ENCODE data around the gene IGSF8. TPM values are rescaled to one million over a fixed set of nuclear protein-coding genes. Genes with fewer than 3 reads are reported as not detected.

IGSF8 gene
- polyA plus RNA-seq, 1 of the 3 experiments (the other 2 are of a cell fraction) = 67.9 TPM

DNA sequence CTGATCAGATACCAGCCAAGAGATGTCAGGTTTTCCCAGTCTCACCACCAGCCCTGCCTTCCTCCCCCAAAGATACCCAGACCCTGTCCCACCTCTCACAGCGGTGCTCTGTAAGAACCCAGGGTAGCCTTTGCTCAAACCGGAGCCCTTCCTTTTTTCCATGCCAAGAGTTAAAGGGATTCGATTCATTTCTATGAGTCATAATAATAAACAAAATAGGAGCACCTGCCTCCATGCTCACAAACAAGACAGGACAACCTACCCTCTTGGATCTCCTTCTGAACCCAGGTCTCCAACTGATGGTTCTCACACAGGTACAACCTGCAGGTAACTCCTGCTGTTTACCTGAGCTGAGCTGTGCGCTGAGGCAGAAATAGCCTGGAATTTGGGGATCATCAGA lies 11.3 kb upstream of the IGSF8 start:
- Histone ChIP-seq H4K20me1 (ENCODE audit: insufficient read depth) (no peaks in the 10 kb centered on the region), H3K36me3 (replicated peaks in 1 of 2; ENCODE audit: control insufficient read depth in 1 of 2, insufficient read depth in 2 of 2, low read length in 1 of 2) (no peaks in the 10 kb centered on the region), H3K9ac (no peak overlapping the region), H2AFZ (ENCODE audit: low read depth) (no peak overlapping the region), H3K27me3 (ENCODE audit: insufficient read depth) (0 out of 2 replicates have a peak, but pooled peaks cover 3% of the 10 kb centered on the region), H3K4me2 (no peak overlapping the region), H3K79me2 (ENCODE audit: insufficient read depth) (no peaks in the 10 kb centered on the region), H3K9me3 (no peaks in the 10 kb centered on the region), H3K4me1 (ENCODE audit: control insufficient read depth in 1 of 2, insufficient read depth in 2 of 2, low read depth in 1 of 2, low read length in 1 of 2) (peaks cover 0 to 9% of the 10 kb centered on the region in 2 experiments; a peak in 1 of 4 replicates), H3K4me3 (ENCODE audit: low read depth in 2 of 2, low read length in 1 of 2) (no peak overlapping the region), H3F3A (replicated peaks; ENCODE audit: insufficient read depth) (no peaks in the 10 kb centered on the region), H3K9me2 (no peaks in the 10 kb centered on the region), H3K27ac (ENCODE audit: low read depth in 2 of 2, low read length in 1 of 2) (no peak overlapping the region)
- ChIA-PET CTCF (interaction anchor here (0.6 to 3.5 kb wide), 15 partner anchors 8 to 193 kb away, joined by 3 to 19 read pairs (median 4); partner anchors contain the start of genes IGSF8 and KCNJ9), POLR2A (interaction anchor here (1.1 kb wide), 1 partner anchor 96 kb away, joined by 3 read pairs; no protein-coding TSS in a partner anchor)
- WGBS (ENCODE audit: low lambda C conversion rate) = 66% methylated on average over 4 of the region's 4 CpGs
- TF ChIP-seq SMC3 (IDR thresholded peaks at IDR 0.05; ENCODE audit: low read depth, low read length) (no peak), SIN3A (IDR thresholded peaks at IDR 0.05; ENCODE audit: borderline replicate concordance, low read depth, low read length) (no peak), ELF1 (IDR thresholded peaks at IDR 0.05) (no peak), REST (IDR thresholded peaks at IDR 0.05; ENCODE audit: low read depth, low read length) (no peak)
- DNase-seq = no peak

DNA sequence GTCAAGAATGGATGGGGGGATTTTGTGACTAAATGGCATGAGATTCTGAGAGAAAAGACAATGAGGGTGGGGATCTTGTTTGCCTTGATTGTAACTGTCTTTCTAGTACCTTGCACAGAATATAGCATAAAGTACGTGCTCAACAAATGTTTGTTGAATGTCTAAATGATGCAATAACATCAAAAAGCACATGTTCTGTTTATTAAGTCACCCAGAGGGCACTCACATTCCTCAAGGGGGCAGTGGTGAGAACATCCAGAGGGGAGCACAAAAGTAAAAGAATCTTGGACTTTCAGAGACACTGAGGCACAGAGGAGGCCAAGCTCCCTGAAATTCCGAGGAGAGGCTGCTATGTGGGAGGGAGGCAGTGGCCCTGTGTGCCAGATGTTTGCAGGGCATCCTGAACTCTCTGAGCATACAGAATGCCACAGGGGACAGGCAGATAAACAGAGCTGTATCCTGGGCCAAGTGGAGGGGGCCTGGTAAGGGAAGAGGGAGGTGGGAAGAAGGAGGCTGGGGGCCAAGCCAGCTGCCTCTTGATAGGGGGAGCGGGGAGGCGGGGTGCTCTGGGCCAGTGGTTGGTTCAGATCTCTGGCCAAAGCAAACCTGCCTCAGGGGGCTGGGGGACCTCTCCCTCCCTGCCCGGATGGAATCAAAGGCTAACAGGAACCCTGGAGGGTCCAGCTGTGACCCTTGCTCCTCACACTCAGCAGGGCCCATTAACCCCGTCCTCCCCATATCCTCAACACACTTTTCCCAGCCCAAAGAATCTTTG lies 10.7 kb upstream of the IGSF8 start:
- 39% methylated on average over 6 of the region's 6 CpGs for WGBS (ENCODE audit: low lambda C conversion rate)
- POLR2A ChIA-PET = interaction anchor here (1.1 kb wide), 1 partner anchor 97 kb away, joined by 3 read pairs; no protein-coding TSS in a partner anchor
- DNase-seq = peak; percentile 63
- TF ChIP-seq FOXM1 (IDR thresholded peaks at IDR 0.05; ENCODE audit: low read depth) (no peak), TAF1 (IDR thresholded peaks at IDR 0.05; ENCODE audit: borderline replicate concordance, low read depth, low read length) (no peak), GATA2 (CRISPR knock-in tag; IDR thresholded peaks at IDR 0.05) (no peak), TCF12 (IDR thresholded peaks at IDR 0.05) (no peak), GABPA (IDR thresholded peaks at IDR 0.05; ENCODE audit: low read depth) (no peak), EP300 (IDR thresholded peaks at IDR 0.05; ENCODE audit: borderline replicate concordance in 1 of 2, low read depth in 1 of 2, low read length in 1 of 2) (no peak), FOXJ3 (CRISPR knock-in tag; IDR thresholded peaks at IDR 0.05) (0 out of 2 replicates have a peak, but pooled peaks have one; percentile 27), ELF1 (IDR thresholded peaks at IDR 0.05) (no peak), MXI1 (IDR thresholded peaks at IDR 0.05; ENCODE audit: low read depth, low read length) (no peak), JUND (IDR thresholded peaks at IDR 0.05) (no peak), SMC3 (IDR thresholded peaks at IDR 0.05; ENCODE audit: low read depth, low read length) (peak; percentile 10; the same call in 1 of the 2 replicates), POLR2AphosphoS5 (IDR thresholded peaks at IDR 0.05; ENCODE audit: low read depth, low read length) (no peak), RFX5 (IDR thresholded peaks at IDR 0.05; ENCODE audit: low read length) (no peak), FOSL2 (IDR thresholded peaks at IDR 0.05; ENCODE audit: borderline replicate concordance, low read depth) (no peak)
- TF ChIP-seq, protein P1, sequence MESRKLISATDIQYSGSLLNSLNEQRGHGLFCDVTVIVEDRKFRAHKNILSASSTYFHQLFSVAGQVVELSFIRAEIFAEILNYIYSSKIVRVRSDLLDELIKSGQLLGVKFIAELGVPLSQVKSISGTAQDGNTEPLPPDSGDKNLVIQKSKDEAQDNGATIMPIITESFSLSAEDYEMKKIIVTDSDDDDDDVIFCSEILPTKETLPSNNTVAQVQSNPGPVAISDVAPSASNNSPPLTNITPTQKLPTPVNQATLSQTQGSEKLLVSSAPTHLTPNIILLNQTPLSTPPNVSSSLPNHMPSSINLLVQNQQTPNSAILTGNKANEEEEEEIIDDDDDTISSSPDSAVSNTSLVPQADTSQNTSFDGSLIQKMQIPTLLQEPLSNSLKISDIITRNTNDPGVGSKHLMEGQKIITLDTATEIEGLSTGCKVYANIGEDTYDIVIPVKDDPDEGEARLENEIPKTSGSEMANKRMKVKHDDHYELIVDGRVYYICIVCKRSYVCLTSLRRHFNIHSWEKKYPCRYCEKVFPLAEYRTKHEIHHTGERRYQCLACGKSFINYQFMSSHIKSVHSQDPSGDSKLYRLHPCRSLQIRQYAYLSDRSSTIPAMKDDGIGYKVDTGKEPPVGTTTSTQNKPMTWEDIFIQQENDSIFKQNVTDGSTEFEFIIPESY (IDR thresholded peaks at IDR 0.05; ENCODE audit: borderline replicate concordance, low read depth) = no peak
- TF ChIP-seq, protein P2, sequence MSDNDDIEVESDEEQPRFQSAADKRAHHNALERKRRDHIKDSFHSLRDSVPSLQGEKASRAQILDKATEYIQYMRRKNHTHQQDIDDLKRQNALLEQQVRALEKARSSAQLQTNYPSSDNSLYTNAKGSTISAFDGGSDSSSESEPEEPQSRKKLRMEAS (IDR thresholded peaks at IDR 0.05; ENCODE audit: low read depth) = peak; percentile 53; the same call in 1 of the 2 replicates
- TF ChIP-seq, protein P3, sequence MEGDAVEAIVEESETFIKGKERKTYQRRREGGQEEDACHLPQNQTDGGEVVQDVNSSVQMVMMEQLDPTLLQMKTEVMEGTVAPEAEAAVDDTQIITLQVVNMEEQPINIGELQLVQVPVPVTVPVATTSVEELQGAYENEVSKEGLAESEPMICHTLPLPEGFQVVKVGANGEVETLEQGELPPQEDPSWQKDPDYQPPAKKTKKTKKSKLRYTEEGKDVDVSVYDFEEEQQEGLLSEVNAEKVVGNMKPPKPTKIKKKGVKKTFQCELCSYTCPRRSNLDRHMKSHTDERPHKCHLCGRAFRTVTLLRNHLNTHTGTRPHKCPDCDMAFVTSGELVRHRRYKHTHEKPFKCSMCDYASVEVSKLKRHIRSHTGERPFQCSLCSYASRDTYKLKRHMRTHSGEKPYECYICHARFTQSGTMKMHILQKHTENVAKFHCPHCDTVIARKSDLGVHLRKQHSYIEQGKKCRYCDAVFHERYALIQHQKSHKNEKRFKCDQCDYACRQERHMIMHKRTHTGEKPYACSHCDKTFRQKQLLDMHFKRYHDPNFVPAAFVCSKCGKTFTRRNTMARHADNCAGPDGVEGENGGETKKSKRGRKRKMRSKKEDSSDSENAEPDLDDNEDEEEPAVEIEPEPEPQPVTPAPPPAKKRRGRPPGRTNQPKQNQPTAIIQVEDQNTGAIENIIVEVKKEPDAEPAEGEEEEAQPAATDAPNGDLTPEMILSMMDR (IDR thresholded peaks at IDR 0.05) = peak; percentile 64

More for the DNA sequence above, 10.7 kb upstream of the IGSF8 start:
- CTCF ChIA-PET = interaction anchor here (0.6 to 3.5 kb wide), 21 partner anchors 8 to 194 kb away, joined by 3 to 19 read pairs (median 4); partner anchors contain the start of genes IGSF8 and KCNJ9
- H3F3A ChIP-seq (replicated peaks; ENCODE audit: insufficient read depth) = no peaks in the 10 kb centered on the region
- no peaks in the 10 kb centered on the region for H4K20me1 ChIP-seq (ENCODE audit: insufficient read depth)
- H3K4me1 ChIP-seq (ENCODE audit: control insufficient read depth in 1 of 2, insufficient read depth in 2 of 2, low read depth in 1 of 2, low read length in 1 of 2) = peaks cover 0 to 9% of the 10 kb centered on the region in 2 experiments; a peak in 1 of 4 replicates
- no peak overlapping the region for H2AFZ ChIP-seq (ENCODE audit: low read depth)
- no peak overlapping the region for H3K9ac ChIP-seq
- H3K27me3 ChIP-seq (ENCODE audit: insufficient read depth) = 0 out of 2 replicates have a peak, but pooled peaks cover 3% of the 10 kb centered on the region
- H3K4me3 ChIP-seq (ENCODE audit: low read depth in 2 of 2, low read length in 1 of 2) = no peak overlapping the region
- no peaks in the 10 kb centered on the region for H3K9me3 ChIP-seq
- no peaks in the 10 kb centered on the region for H3K9me2 ChIP-seq
- H3K36me3 ChIP-seq (replicated peaks in 1 of 2; ENCODE audit: control insufficient read depth in 1 of 2, insufficient read depth in 2 of 2, low read length in 1 of 2) = no peaks in the 10 kb centered on the region
- no peak overlapping the region for H3K27ac ChIP-seq (ENCODE audit: low read depth in 2 of 2, low read length in 1 of 2)
- no peak overlapping the region for H3K4me2 ChIP-seq
- H3K79me2 ChIP-seq (ENCODE audit: insufficient read depth) = no peaks in the 10 kb centered on the region

Data from SK-N-SH (cell line).